ENCODE measurements around the gene FAXDC2. TPM values are rescaled to one million over a fixed set of nuclear protein-coding genes. Genes with fewer than 3 reads are reported as not detected.

Gene FAXDC2
- total RNA-seq, 2 experiments from 2014 or later: 0.10 to 0.13 TPM

DNA sequence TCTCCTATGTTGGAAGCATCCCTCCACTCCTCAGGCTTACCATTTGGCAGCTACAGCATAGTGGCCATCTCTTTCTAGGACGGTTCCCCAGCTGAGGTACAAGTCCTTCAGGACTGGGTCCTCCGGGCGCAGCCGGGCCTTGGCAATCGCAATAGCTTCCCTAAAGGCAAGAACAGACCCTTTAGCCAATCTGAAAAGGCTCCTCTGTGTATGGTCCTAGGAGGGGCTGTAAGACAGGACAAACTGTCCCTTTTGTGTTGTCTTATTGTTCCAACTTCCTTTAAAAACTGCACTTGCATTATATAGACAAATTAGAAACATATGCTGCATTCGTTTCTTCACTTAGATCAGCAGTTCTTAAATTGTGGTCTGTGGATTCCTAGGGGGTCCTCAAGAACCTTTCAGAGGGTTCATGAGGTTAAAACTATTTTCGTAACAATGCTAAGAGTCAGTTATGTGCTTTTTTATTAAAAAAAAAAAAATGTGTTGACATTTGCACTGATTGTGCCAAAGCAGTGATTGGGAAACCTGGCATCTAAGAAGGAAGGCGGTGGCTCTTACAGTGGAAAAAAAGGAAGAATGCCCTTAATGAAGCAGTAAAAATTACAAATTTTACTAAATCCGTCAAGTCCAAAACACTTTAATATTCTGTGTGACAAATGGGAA is 48.9 kb upstream of the FAXDC2 start:
- Histone ChIP-seq H3K27ac (ENCODE audit: low read depth, low read length, poor library complexity, severe bottlenecking) (no peak overlapping the region), H2AFZ (ENCODE audit: low read length) (no peak overlapping the region), H3K36me3 (ENCODE audit: insufficient read depth, low read length) (peaks cover 95% of the 10 kb centered on the region), H3K79me2 (ENCODE audit: insufficient read depth, low read depth, low read length) (no peaks in the 10 kb centered on the region), H4K20me1 (ENCODE audit: insufficient read depth, low read length) (no peaks in the 10 kb centered on the region), H3K4me3 (ENCODE audit: low read depth, low read length, poor library complexity, severe bottlenecking) (no peak overlapping the region), H3K9me3 (ENCODE audit: low read length) (no peaks in the 10 kb centered on the region), H3K4me1 (ENCODE audit: insufficient read depth, low read length, poor library complexity, severe bottlenecking) (no peaks in the 10 kb centered on the region), H3K4me2 (ENCODE audit: low read length) (no peak overlapping the region), H3K9me2 (ENCODE audit: insufficient read depth, low read length) (no peaks in the 10 kb centered on the region)
- no peak for TF ChIP-seq EZH2phosphoT487 (IDR thresholded peaks at IDR 0.05; ENCODE audit: borderline replicate concordance, low read depth, low read length)
- TF ChIP-seq, protein P1, sequence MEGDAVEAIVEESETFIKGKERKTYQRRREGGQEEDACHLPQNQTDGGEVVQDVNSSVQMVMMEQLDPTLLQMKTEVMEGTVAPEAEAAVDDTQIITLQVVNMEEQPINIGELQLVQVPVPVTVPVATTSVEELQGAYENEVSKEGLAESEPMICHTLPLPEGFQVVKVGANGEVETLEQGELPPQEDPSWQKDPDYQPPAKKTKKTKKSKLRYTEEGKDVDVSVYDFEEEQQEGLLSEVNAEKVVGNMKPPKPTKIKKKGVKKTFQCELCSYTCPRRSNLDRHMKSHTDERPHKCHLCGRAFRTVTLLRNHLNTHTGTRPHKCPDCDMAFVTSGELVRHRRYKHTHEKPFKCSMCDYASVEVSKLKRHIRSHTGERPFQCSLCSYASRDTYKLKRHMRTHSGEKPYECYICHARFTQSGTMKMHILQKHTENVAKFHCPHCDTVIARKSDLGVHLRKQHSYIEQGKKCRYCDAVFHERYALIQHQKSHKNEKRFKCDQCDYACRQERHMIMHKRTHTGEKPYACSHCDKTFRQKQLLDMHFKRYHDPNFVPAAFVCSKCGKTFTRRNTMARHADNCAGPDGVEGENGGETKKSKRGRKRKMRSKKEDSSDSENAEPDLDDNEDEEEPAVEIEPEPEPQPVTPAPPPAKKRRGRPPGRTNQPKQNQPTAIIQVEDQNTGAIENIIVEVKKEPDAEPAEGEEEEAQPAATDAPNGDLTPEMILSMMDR (conservative IDR thresholded peaks at IDR 0.05; ENCODE audit: low read length): no peak
- DNase-seq (ENCODE audit: low spot score): no peak
- ChIA-PET POLR2A (interaction anchor here (1.2 kb wide), 1 partner anchor 11 kb away, joined by 3 read pairs; no protein-coding TSS in a partner anchor), CTCF (ENCODE audit: unreplicated experiment) (no interaction called here)
- no TSS peak for BruUV-seq (replicated peaks)
- intact Hi-C loops (cut with micrococcal nuclease; ENCODE audit: unreplicated experiment): no loop called here

DNA sequence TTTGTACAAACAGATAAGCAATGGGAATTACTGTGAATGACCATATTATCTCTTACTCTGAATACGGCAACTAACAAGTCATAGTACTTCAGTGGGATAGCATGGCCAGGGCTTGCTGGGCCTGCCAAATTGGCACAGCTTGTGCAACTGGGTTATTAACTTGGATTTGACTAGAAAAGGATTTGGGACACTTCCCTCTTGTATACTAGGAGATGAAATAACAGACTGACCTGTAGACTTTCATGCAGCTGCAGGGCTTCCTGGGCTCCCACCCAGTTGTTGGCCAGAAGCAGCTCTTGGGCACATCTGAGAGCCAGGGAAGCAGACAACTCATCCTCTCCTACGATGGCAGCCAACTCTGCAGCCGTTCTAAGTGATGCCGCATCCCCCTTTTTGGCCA is 47.8 kb upstream of the FAXDC2 start:
- no peaks in the 10 kb centered on the region for H3K79me2 ChIP-seq (ENCODE audit: insufficient read depth, low read depth, low read length)
- no peak overlapping the region for H3K4me2 ChIP-seq (ENCODE audit: low read length)
- H2AFZ ChIP-seq (ENCODE audit: low read length): no peak overlapping the region
- BruUV-seq (replicated peaks): no TSS peak
- no peak overlapping the region for H3K4me3 ChIP-seq (ENCODE audit: low read depth, low read length, poor library complexity, severe bottlenecking)
- H3K36me3 ChIP-seq (ENCODE audit: insufficient read depth, low read length): peaks cover 97% of the 10 kb centered on the region
- H3K9me3 ChIP-seq (ENCODE audit: low read length): no peaks in the 10 kb centered on the region
- H3K4me1 ChIP-seq (ENCODE audit: insufficient read depth, low read length, poor library complexity, severe bottlenecking): no peaks in the 10 kb centered on the region
- intact Hi-C loops (cut with micrococcal nuclease; ENCODE audit: unreplicated experiment): no loop called here
- no peak for TF ChIP-seq EZH2phosphoT487 (IDR thresholded peaks at IDR 0.05; ENCODE audit: borderline replicate concordance, low read depth, low read length)
- TF ChIP-seq, protein P1 (conservative IDR thresholded peaks at IDR 0.05; ENCODE audit: low read length): no peak
- CTCF ChIA-PET (ENCODE audit: unreplicated experiment): no interaction called here
- no peaks in the 10 kb centered on the region for H3K9me2 ChIP-seq (ENCODE audit: insufficient read depth, low read length)
- H3K27ac ChIP-seq (ENCODE audit: low read depth, low read length, poor library complexity, severe bottlenecking): no peak overlapping the region
- DNase-seq (ENCODE audit: low spot score): no peak
- no peaks in the 10 kb centered on the region for H4K20me1 ChIP-seq (ENCODE audit: insufficient read depth, low read length)
- POLR2A ChIA-PET: interaction anchor here (0.6 to 1.2 kb wide), 2 partner anchors 8 to 9 kb away, joined by 3 to 6 read pairs; no protein-coding TSS in a partner anchor

DNA sequence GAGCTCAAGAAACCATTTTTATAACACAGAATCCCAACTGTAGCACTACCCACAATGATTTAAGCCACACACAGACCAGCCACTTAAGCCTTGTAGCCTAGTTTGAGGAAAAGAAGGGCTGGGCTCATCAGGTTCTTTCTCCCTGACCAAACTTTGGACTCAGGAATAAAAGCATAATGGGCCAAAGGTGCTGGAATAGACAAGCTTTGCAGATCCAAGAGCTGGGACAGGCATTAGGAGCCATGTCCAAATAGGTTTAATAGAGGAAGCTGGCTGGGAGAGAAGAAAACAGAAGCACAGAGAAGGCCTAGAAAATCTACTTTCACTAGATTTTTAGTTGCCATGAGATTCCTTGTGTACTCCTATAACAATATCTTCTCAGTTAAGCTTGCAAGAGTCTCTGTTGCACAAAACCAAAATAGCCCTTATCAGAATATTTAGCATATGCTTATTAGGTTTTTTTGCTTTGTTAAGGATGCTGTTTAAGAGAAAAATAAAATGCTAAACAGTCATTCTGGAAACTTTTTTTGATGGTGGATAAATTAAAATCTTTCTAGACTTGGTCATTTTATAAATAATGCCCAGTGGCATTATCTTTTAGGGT is 46.3 kb upstream of the FAXDC2 start:
- no peak overlapping the region for H3K4me2 ChIP-seq (ENCODE audit: low read length)
- peaks cover 96% of the 10 kb centered on the region for H3K36me3 ChIP-seq (ENCODE audit: insufficient read depth, low read length)
- CTCF ChIA-PET (ENCODE audit: unreplicated experiment): no interaction called here

More for the DNA sequence above, 46.3 kb upstream of the FAXDC2 start:
- intact Hi-C loops (cut with micrococcal nuclease; ENCODE audit: unreplicated experiment): no loop called here
- Histone ChIP-seq H3K79me2 (ENCODE audit: insufficient read depth, low read depth, low read length) (no peaks in the 10 kb centered on the region), H3K27ac (ENCODE audit: low read depth, low read length, poor library complexity, severe bottlenecking) (no peak overlapping the region), H3K9me2 (ENCODE audit: insufficient read depth, low read length) (no peaks in the 10 kb centered on the region), H3K9me3 (ENCODE audit: low read length) (no peaks in the 10 kb centered on the region), H4K20me1 (ENCODE audit: insufficient read depth, low read length) (no peaks in the 10 kb centered on the region), H2AFZ (ENCODE audit: low read length) (no peak overlapping the region), H3K4me3 (ENCODE audit: low read depth, low read length, poor library complexity, severe bottlenecking) (no peak overlapping the region), H3K4me1 (ENCODE audit: insufficient read depth, low read length, poor library complexity, severe bottlenecking) (no peaks in the 10 kb centered on the region)
- TF ChIP-seq EZH2phosphoT487 (IDR thresholded peaks at IDR 0.05; ENCODE audit: borderline replicate concordance, low read depth, low read length): no peak
- TF ChIP-seq, protein P1 (conservative IDR thresholded peaks at IDR 0.05; ENCODE audit: low read length): no peak
- no TSS peak for BruUV-seq (replicated peaks)
- no peak for DNase-seq (ENCODE audit: low spot score)
- POLR2A ChIA-PET: interaction anchor here (0.5 to 1.0 kb wide), 2 partner anchors 21 to 1046 kb away, joined by 3 to 4 read pairs; no protein-coding TSS in a partner anchor

All from OCI-LY7 (cell line).